ENCODE measurements around the gene NREP. TPM values are rescaled to one million over a fixed set of nuclear protein-coding genes. Genes with fewer than 3 reads are reported as not detected.

The NREP gene
- total and polyA plus RNA-seq, 2 donors (not counting 3 experiments of a cell fraction or from before 2014, with no cell fraction given), result 96.7 to 112 TPM

GRCh38 chr5:111790295-111790694 is 33.3 kb upstream of the NREP start:
- DNase-seq (ENCODE audit: low read depth, low spot score), result no peak
- ChIA-PET CTCF (interaction anchor here (1.1 kb wide), 1 partner anchor 35 kb away, joined by 3 read pairs; no protein-coding TSS in a partner anchor), POLR2A (no interaction called here)
- Histone ChIP-seq H2AFZ (ENCODE audit: low read depth, low read length) (no peak overlapping the region), H3K9ac (replicated peaks; ENCODE audit: extremely low read depth, insufficient read depth, low read length) (no peak overlapping the region), H3K4me2 (ENCODE audit: insufficient read depth, low read length) (no peak overlapping the region), H3K9me1 (replicated peaks; ENCODE audit: control insufficient read depth, extremely low read depth, insufficient read depth, low read length) (no peaks in the 10 kb centered on the region), H3K4me3 (replicated peaks in 1 of 3; ENCODE audit: insufficient read depth in 1 of 3, low read depth in 1 of 3, low read length in 3 of 3) (no peak overlapping the region), H4K20me1 (replicated peaks; ENCODE audit: control insufficient read depth, extremely low read depth, insufficient read depth, low read length) (no peaks in the 10 kb centered on the region), H3K27me3 (ENCODE audit: control insufficient read depth in 2 of 2, insufficient read depth in 2 of 2, low read length in 2 of 2) (no peaks in the 10 kb centered on the region), H3K9me3 (replicated peaks; ENCODE audit: control insufficient read depth, insufficient read depth, low read length) (no peaks in the 10 kb centered on the region), H3K27ac (ENCODE audit: insufficient read depth, low read depth, low read length) (no peak overlapping the region), H3K79me2 (ENCODE audit: control insufficient read depth, insufficient read depth, low read length) (no peaks in the 10 kb centered on the region), H3K36me3 (ENCODE audit: control insufficient read depth in 2 of 2, extremely low read depth in 1 of 2, insufficient read depth in 2 of 2, low read length in 2 of 2) (no peaks in the 10 kb centered on the region), H3K4me1 (ENCODE audit: control insufficient read depth, extremely low read depth, insufficient read depth, low read length) (no peaks in the 10 kb centered on the region)
- no peak for TF ChIP-seq JUN (IDR thresholded peaks at IDR 0.05; ENCODE audit: borderline replicate concordance, insufficient read depth, insufficient read length, low read depth)
- TF ChIP-seq FOS (IDR thresholded peaks at IDR 0.05; ENCODE audit: borderline replicate concordance, insufficient read depth, low read length), result no peak
- no peak for TF ChIP-seq GATA2 (IDR thresholded peaks at IDR 0.05; ENCODE audit: insufficient read depth, insufficient read length, low read depth, low read length)
- TF ChIP-seq MYC (IDR thresholded peaks at IDR 0.05; ENCODE audit: low read depth, low read length), result no peak
- TF ChIP-seq CTCF (IDR thresholded peaks at IDR 0.05; ENCODE audit: extremely low read depth in 1 of 2, insufficient read depth in 1 of 2, low read depth in 1 of 2, low read length in 2 of 2), result no peak
- no peak for TF ChIP-seq POLR2A (IDR thresholded peaks at IDR 0.05; ENCODE audit: low read depth, low read length)
- no peak for TF ChIP-seq MAX (IDR thresholded peaks at IDR 0.05; ENCODE audit: insufficient read depth, insufficient read length)
- TF ChIP-seq EZH2 (IDR thresholded peaks at IDR 0.05; ENCODE audit: borderline replicate concordance, low read depth, low read length, severe bottlenecking), result no peak
- no peak for TF ChIP-seq POLR2AphosphoS5 (IDR thresholded peaks at IDR 0.05; ENCODE audit: insufficient read depth, low read depth, low read length)
- dilution Hi-C loops (cut with MboI; ENCODE audit: extremely low pct_ligation_motif_present, low sequenced_read_pairs), result no loop called here
- FAIRE-seq, result no peak
- intact Hi-C loops (cut with micrococcal nuclease), result no loop called here
- no TSS peak for BruUV-seq (replicated peaks)

All from endothelial cell of umbilical vein (primary cell).